SK-N-SH (cell line): ENCODE results near the gene YARS1. TPM values are rescaled to one million over a fixed set of nuclear protein-coding genes. Genes with fewer than 3 reads are reported as not detected.
A peak's percentile ranks its signal among the peaks of the same experiment; 100 is the strongest.

Experiments
- CTCF ChIA-PET: fragments of 300-600, 350-600 bp; formaldehyde crosslinking; extraction: SDS; loops from one replicate; lab custom pipeline; 2021; lab: Yijun Ruan, JAX
- POLR2A ChIA-PET: fragments of 350-600 bp; sonication (Branson Sonifier 250); formaldehyde crosslinking; extraction: SDS; loops from one replicate; lab custom pipeline; 2020; ENCODE audit warnings: antibody characterized with exemption, inconsistent platforms; lab: Yijun Ruan, JAX
- DNase-seq: peaks from one replicate; pipeline ENCODE4 v3.0.0; 2012
- H2AFZ ChIP-seq: fragments of 200-600 bp; sonication (generic); 2 replicates; pipeline ENCODE4 v1.8.1; 2016; ENCODE audit warnings: antibody characterized with exemption, mild to moderate bottlenecking, low read depth
- H3F3A ChIP-seq: fragments of 200-600 bp; sonication (generic); replicated peaks from 2 replicates; pipeline ENCODE3; 2016; ENCODE audit warnings: antibody characterized with exemption, mild to moderate bottlenecking; ENCODE audit not compliant: insufficient read depth
- H3K27ac ChIP-seq, 2 experiments: fragments of 200-500 bp in 1 of 2; fragments of 200-600 bp in 1 of 2; sonication (Bioruptor generic) in 1 of 2; sonication (generic), shearing (Covaris generic) in 1 of 2; 2 replicates each; pipeline versions ENCODE4 v1.5.1 to v1.6.1; 2014 to 2016; ENCODE audit warnings: low read depth in 2 of 2, inconsistent platforms in 1 of 2, low read length in 1 of 2, mild to moderate bottlenecking in 1 of 2, mixed read lengths in 1 of 2
- H3K27me3 ChIP-seq: fragments of 200-600 bp; sonication (generic), shearing (Covaris generic); 2 replicates; pipeline ENCODE4 v1.6.1; 2016; ENCODE audit warnings: mixed run types; ENCODE audit not compliant: insufficient read depth
- H3K36me3 ChIP-seq, 2 experiments: fragments of 200-500 bp in 1 of 2; fragments of 200-600 bp in 1 of 2; sonication (Bioruptor generic) in 1 of 2; sonication (generic) in 1 of 2; replicated peaks in 1 of 2; 2 replicates each; pipeline versions ENCODE3 to v1.5.1; 2014 to 2016; ENCODE audit warnings: low read length in 1 of 2, mild to moderate bottlenecking in 1 of 2; ENCODE audit not compliant: insufficient read depth in 2 of 2, control insufficient read depth in 1 of 2
- H3K4me1 ChIP-seq, 2 experiments: fragments of 200-500 bp in 1 of 2; fragments of 200-600 bp in 1 of 2; sonication (Bioruptor generic) in 1 of 2; sonication (generic), shearing (Covaris generic) in 1 of 2; 2 replicates each; pipeline versions ENCODE4 v1.5.1 to v1.6.1; 2014 to 2016; ENCODE audit warnings: low read depth in 1 of 2, low read length in 1 of 2, mixed run types in 1 of 2; ENCODE audit not compliant: insufficient read depth in 2 of 2, control insufficient read depth in 1 of 2
- H3K4me2 ChIP-seq: fragments of 200-600 bp; sonication (generic), shearing (Covaris generic); 2 replicates; pipeline ENCODE4 v1.6.1; 2017; ENCODE audit warnings: mixed run types
- H3K4me3 ChIP-seq, 2 experiments: fragments of 200-500 bp in 1 of 2; fragments of 200-600 bp in 1 of 2; sonication (Bioruptor generic) in 1 of 2; sonication (generic), shearing (Covaris generic) in 1 of 2; 2 replicates each; pipeline versions ENCODE4 v1.5.1 to v1.8.1; 2014 to 2016; ENCODE audit warnings: low read depth in 2 of 2, inconsistent platforms in 1 of 2, low read length in 1 of 2, mild to moderate bottlenecking in 1 of 2, mixed read lengths in 1 of 2, moderate library complexity in 1 of 2
- H3K79me2 ChIP-seq: fragments of 200-600 bp; sonication (generic); 2 replicates; pipeline ENCODE4 v1.8.1; 2017; ENCODE audit warnings: mild to moderate bottlenecking; ENCODE audit not compliant: insufficient read depth
- H3K9ac ChIP-seq: fragments of 200-600 bp; sonication (generic); 2 replicates; pipeline ENCODE4 v1.6.1; 2017; ENCODE audit warnings: mixed run types
- H3K9me2 ChIP-seq: fragments of 200-600 bp; sonication (generic); 2 replicates; pipeline ENCODE4 v1.6.1; 2017; ENCODE audit warnings: mixed run types
- H3K9me3 ChIP-seq: fragments of 200-600 bp; sonication (generic); 2 replicates; pipeline ENCODE4 v1.6.1; 2017; ENCODE audit warnings: mixed run types, mild to moderate bottlenecking, moderate library complexity
- H4K20me1 ChIP-seq: fragments of 200-600 bp; sonication (generic); 2 replicates; pipeline ENCODE4 v1.6.1; 2017; ENCODE audit warnings: mild to moderate bottlenecking, mixed run types; ENCODE audit not compliant: insufficient read depth
- CHD2 ChIP-seq: fragments of 150-350 bp; IDR thresholded peaks from 2 replicates; pipeline ENCODE4 v1.6.1; 2018; ENCODE audit warnings: low read length; ENCODE audit not compliant: partially characterized antibody
- FOXJ3 ChIP-seq: sonication (generic); formaldehyde crosslinking; IDR thresholded peaks from 2 replicates; pipeline ENCODE4 v1.5.1; 2020; ENCODE audit warnings: mild to moderate bottlenecking, missing genetic modification reagents
- FOXM1 ChIP-seq: IDR thresholded peaks from 2 replicates; pipeline ENCODE4 v1.4.0; 2012; ENCODE audit warnings: low read depth, mild to moderate bottlenecking
- MXI1 ChIP-seq: IDR thresholded peaks from 2 replicates; pipeline ENCODE4 v1.6.1; 2012; ENCODE audit warnings: mild to moderate bottlenecking, low read depth, low read length, improper control_type of control experiment
- NRF1 ChIP-seq: IDR thresholded peaks from 2 replicates; pipeline ENCODE4 v1.6.1; 2012; ENCODE audit warnings: low read depth, mild to moderate bottlenecking, low read length
- SIN3A ChIP-seq: IDR thresholded peaks from 2 replicates; pipeline ENCODE4 v1.6.1; 2012; ENCODE audit warnings: low read depth, mild to moderate bottlenecking, low read length, moderate library complexity, borderline replicate concordance
- SMC3 ChIP-seq: IDR thresholded peaks from 2 replicates; pipeline ENCODE4 v1.6.1; 2012; ENCODE audit warnings: low read depth, low read length, improper control_type of control experiment
- TAF1 ChIP-seq: IDR thresholded peaks from 2 replicates; pipeline ENCODE4 v1.6.1; 2012; ENCODE audit warnings: low read depth, mild to moderate bottlenecking, low read length, moderate library complexity, borderline replicate concordance
- YY1 ChIP-seq: IDR thresholded peaks from 2 replicates; pipeline ENCODE4 v1.4.0; 2012; ENCODE audit warnings: low read depth, mild to moderate bottlenecking
- WGBS: methylation state at CpG from one replicate; pipeline ENCODE4 v1.1.6; 2017; ENCODE audit warnings: low lambda C conversion rate; 5-methylcytosine and 5-hydroxymethylcytosine counted together
- polyA plus RNA-seq, 3 experiments: library from polyadenylated mRNA; depleted of rRNA; stranded (reverse); fragments of >200 nt; gene quantifications; 2 replicates each; pipeline ENCODE4 v1.2.3, GENCODE V29; 2012
- TF ChIP-seq, protein P1 (sequence below): IDR thresholded peaks from 2 replicates; pipeline ENCODE4 v1.4.0; 2012; ENCODE audit warnings: low read depth

The YARS1 gene
- polyA plus RNA-seq, 1 of the 3 experiments (the other 2 are of a cell fraction) = 46.3 TPM

DNA sequence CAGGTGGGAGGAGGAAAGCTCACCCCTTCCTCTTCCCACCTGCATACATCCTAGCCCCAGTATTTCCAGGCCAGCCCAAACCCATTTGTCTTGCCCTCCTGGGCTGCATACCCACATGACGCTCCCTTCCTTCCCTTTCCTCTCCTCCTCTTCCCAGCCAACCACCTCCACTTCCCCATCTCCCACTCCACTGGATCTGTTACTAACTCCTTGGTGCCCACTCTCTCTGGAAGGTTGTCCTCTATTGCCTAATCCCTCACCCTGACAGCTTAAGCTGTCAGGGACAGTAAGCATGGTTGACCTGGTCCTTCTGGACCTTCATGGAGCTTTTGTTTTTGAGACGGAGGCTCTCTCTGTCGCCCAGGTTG, 91.6 kb downstream of the YARS1 start:
- H3K79me2 ChIP-seq = no peaks in the 10 kb centered on the region
- H3K9me2 ChIP-seq = no peaks in the 10 kb centered on the region
- H3K27ac ChIP-seq = peak overlapping the region in 1 of 2 experiments; percentile 10; a peak in 2 of 4 replicates
- 95% methylated on average over 3 of the region's 3 CpGs for WGBS
- no peak overlapping the region for H3K9ac ChIP-seq
- ChIA-PET CTCF (interaction anchor here (2.1 to 2.3 kb wide), 2 partner anchors 13 to 47 kb away, joined by 6 to 15 read pairs; no protein-coding TSS in a partner anchor), POLR2A (no interaction called here)
- no peaks in the 10 kb centered on the region for H4K20me1 ChIP-seq
- H3K4me2 ChIP-seq = peak overlapping the region; percentile 62
- DNase-seq = no peak
- peaks cover 3% of the 10 kb centered on the region for H3F3A ChIP-seq
- H3K27me3 ChIP-seq = no peaks in the 10 kb centered on the region
- no peaks in the 10 kb centered on the region for H3K9me3 ChIP-seq
- peak overlapping the region; percentile 77; the same call in 1 of the 2 replicates for H2AFZ ChIP-seq
- peaks cover 10 to 16% of the 10 kb centered on the region in 2 experiments; a peak in 3 of 4 replicates for H3K4me1 ChIP-seq
- H3K36me3 ChIP-seq = no peaks in the 10 kb centered on the region
- no peak overlapping the region for H3K4me3 ChIP-seq
- no peak for TF ChIP-seq SMC3
- TF ChIP-seq FOXJ3 (CRISPR knock-in tag) = no peak
- TF ChIP-seq CHD2 = no peak
- TF ChIP-seq MXI1 = no peak
- TF ChIP-seq NRF1 = no peak
- TF ChIP-seq, protein P1, sequence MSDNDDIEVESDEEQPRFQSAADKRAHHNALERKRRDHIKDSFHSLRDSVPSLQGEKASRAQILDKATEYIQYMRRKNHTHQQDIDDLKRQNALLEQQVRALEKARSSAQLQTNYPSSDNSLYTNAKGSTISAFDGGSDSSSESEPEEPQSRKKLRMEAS = no peak
- TF ChIP-seq FOXM1 = no peak
- TF ChIP-seq SIN3A = no peak
- no peak for TF ChIP-seq YY1
- no peak for TF ChIP-seq TAF1

Other genes with a start within 250 kb of the YARS1 start
- 59.2 and 69.8 TPM in 2 replicates for gene ZBTB8OS, start 166.8 kb downstream of the YARS1 start, polyA plus RNA-seq (2012; rRNA removed)
- gene RBBP4, start 166.2 kb downstream of the YARS1 start, polyA plus RNA-seq (2012; rRNA removed) = 107 and 108 TPM in 2 replicates
- gene SYNC, start 114.6 kb downstream of the YARS1 start, polyA plus RNA-seq (2012; rRNA removed) = 25.6 and 32.0 TPM in 2 replicates
- 13.2 and 19.2 TPM in 2 replicates for gene S100PBP, start 295 bp upstream of the YARS1 start, polyA plus RNA-seq (2012; rRNA removed)
- 0.59 and 0.94 TPM in 2 replicates for gene FNDC5, start 53.6 kb upstream of the YARS1 start, polyA plus RNA-seq (2012; rRNA removed)
- gene HPCA, start 69.1 kb upstream of the YARS1 start, polyA plus RNA-seq (2012; rRNA removed) = not detected in 2 replicates
- gene TMEM54, start 84.0 kb upstream of the YARS1 start, polyA plus RNA-seq (2012; rRNA removed) = 54.5 and 66.6 TPM in 2 replicates
- gene RNF19B, start 147.5 kb upstream of the YARS1 start, polyA plus RNA-seq (2012; rRNA removed) = 20.1 and 22.6 TPM in 2 replicates
- gene AK2, start 219.5 kb upstream of the YARS1 start, polyA plus RNA-seq (2012; rRNA removed) = 191 and 212 TPM in 2 replicates